Transverse colon (tissue), 4 donors: ENCODE measurements around the gene PRDX2. TPM values are rescaled to one million over a fixed set of nuclear protein-coding genes. Genes with fewer than 3 reads are reported as not detected.
"Not testable (repeated sequence)": the region's sequence is repeated elsewhere in the genome, so short reads cannot be mapped to it uniquely, and the experiment has no call there.

Experiments used
- DNase-seq: peaks from one replicate; pipeline ENCODE4 v3.0.0-alpha.2; 2019
- H3K27ac ChIP-seq, 4 donors: fragments of 200-600 bp; sonication (generic); 2 replicates each; pipeline ENCODE4 v1.5.1; 2016 to 2018; ENCODE audit warnings: inconsistent platforms in 4 of 4
- H3K27me3 ChIP-seq: fragments of 200-600 bp; sonication (generic); 2 replicates; pipeline ENCODE4 v1.5.1; 2017; ENCODE audit warnings: inconsistent platforms
- H3K36me3 ChIP-seq, 4 donors: fragments of 200-600 bp; sonication (generic); 2 replicates each; pipeline ENCODE4 v1.5.1; 2017 to 2019; ENCODE audit warnings: inconsistent platforms in 4 of 4
- H3K4me1 ChIP-seq, 4 donors: fragments of 200-600 bp; sonication (generic); 2 replicates each; pipeline ENCODE4 v1.5.1; 2017 to 2020; ENCODE audit warnings: inconsistent platforms in 4 of 4
- H3K4me3 ChIP-seq, 4 donors: fragments of 200-600 bp; sonication (generic); 1 replicate in 1 of 4; 2 replicates in 3 of 4; pipeline versions ENCODE4 v1.5.1 to v1.6.1; 2017 to 2019; ENCODE audit warnings: inconsistent platforms in 4 of 4
- H3K9me3 ChIP-seq, 2 donors: fragments of 200-600 bp; sonication (generic); 2 replicates each; pipeline ENCODE4 v1.5.1; 2017 to 2019; ENCODE audit warnings: inconsistent platforms in 2 of 2
- CTCF ChIP-seq, 5 experiments: fragments of 200-600 bp in 3 of 5; fragments of 450-650 bp in 2 of 5; sonication (generic) in 3 of 5; IDR thresholded peaks; 1 replicate in 2 of 5; 2 replicates in 3 of 5; pipeline ENCODE4 v1.5.1; 2016 to 2017; ENCODE audit warnings: antibody characterized with exemption in 5 of 5, inconsistent platforms in 3 of 5, mild to moderate bottlenecking in 2 of 5, moderate library complexity in 1 of 5
- EP300 ChIP-seq: sonication (generic); formaldehyde crosslinking; IDR thresholded peaks from one replicate; pipeline ENCODE4 v1.6.1; 2017; ENCODE audit warnings: antibody characterized with exemption, low read depth
- POLR2A ChIP-seq: fragments of 450-650 bp; IDR thresholded peaks from one replicate; pipeline ENCODE4 v1.6.1; 2016; ENCODE audit warnings: antibody characterized with exemption, mild to moderate bottlenecking, moderate library complexity
- POLR2AphosphoS5 ChIP-seq, 3 donors: sonication (generic); formaldehyde crosslinking; IDR thresholded peaks; one replicate each; pipeline ENCODE4 v1.6.1; 2016; ENCODE audit warnings: antibody characterized with exemption in 3 of 3
- WGBS, 2 donors: methylation state at CpG; one replicate each; pipeline ENCODE4 v1.1.5; 2018; ENCODE audit warnings: low coverage in 1 of 2; 5-methylcytosine and 5-hydroxymethylcytosine counted together
- in situ Hi-C, 4 donors: fragments of 200-750 bp; cut with MboI; loops; one replicate each; pipeline versions ENCODE4 v1.15.0 to v1.15.1; 2017; ENCODE audit warnings: low sequenced_read_pairs in 3 of 4, low pct_ligation_motif_present in 1 of 4, low pct_unique_long_range_greater_than_20kb in 1 of 4
- intact Hi-C: fragments of 100-400 bp; cut with DNase I; formaldehyde crosslinking; loops from one replicate; pipeline ENCODE4 v1.15.1; 2023; ENCODE audit warnings: low total_unique reads
- total RNA-seq, 4 donors: library from RNA; depleted of rRNA; stranded (reverse); fragments of >200 nt; gene quantifications; one replicate each; pipeline ENCODE4 v1.1.0, GENCODE V29; 2016

The PRDX2 gene
- 100 to 1,000 TPM; 172 to 357 (median 198) TPM for total RNA-seq

GRCh38 chr19:12801466-12802266 lies at the start of gene PRDX2, which contains the start of gene THSD8:
Gene PRDX2 (minus strand): TSS chr19:12801800. CDS start chr19:12801261, 539 bp downstream.
Gene THSD8 (plus strand): TSS chr19:12802069. CDS start chr19:12802072, 3 bp downstream.
- in situ Hi-C loops, result no loop called here
- intact Hi-C loops, result loop anchor here (5.0 kb wide), 1 partner anchor 34 kb away; no protein-coding TSS in a partner anchor
- Histone ChIP-seq H3K4me3 (peak within 1 kb of the TSS; percentile 36 to 84 (median 75)), H3K9me3 (no peaks in the 10 kb centered on the region), H3K36me3 (no peaks in the 10 kb centered on the region), H3K27me3 (no peaks in the 10 kb centered on the region), H3K27ac (peak within 1 kb of the TSS; percentile 80 to 88 (median 84)), H3K4me1 (peaks cover 9 to 26% (median 20%) of the 10 kb centered on the region in 4 donors)
- WGBS, 2 donors, result 0% methylated on average over 60 of the region's 78 CpGs; no CpG with 5 or more reads in 1 of the 2 donors
- DNase-seq, result peak; percentile 90
- TF ChIP-seq POLR2A (peak; percentile 98), POLR2AphosphoS5 (IDR thresholded peaks at IDR 0.05) (peak; percentile 97 to 99 (median 98)), EP300 (no peak), CTCF (IDR thresholded peaks at IDR 0.05) (peak in 2 of 5 experiments; percentile 16 to 34)

- TF ChIP-seq POLR2A, result no peak
- TF ChIP-seq POLR2AphosphoS5 (IDR thresholded peaks at IDR 0.05), result peak in 1 of 3 donors; percentile 30
- peak; percentile 94 to 100 (median 99) for TF ChIP-seq CTCF (IDR thresholded peaks at IDR 0.05)
- no peak for TF ChIP-seq EP300
- DNase-seq, result peak; percentile 88
- Histone ChIP-seq H3K4me3 (peak overlapping the region in 1 of 4 donors; percentile 28), H3K4me1 (peaks cover 0 to 10% (median 9%) of the 10 kb centered on the region in 4 donors), H3K36me3 (no peaks in the 10 kb centered on the region), H3K27ac (no peak overlapping the region), H3K27me3 (peaks cover 60% of the 10 kb centered on the region), H3K9me3 (no peaks in the 10 kb centered on the region)
- in situ Hi-C loops (loop anchor here (5.0 to 10.0 kb wide), 3 partner anchors 83 to 93 kb away; partner anchors contain the start of gene BEST2 (in 1 of the 4)), intact Hi-C loops (no loop called here)
- WGBS, 2 donors, result 15% methylated on average over 52 of the region's 69 CpGs; no CpG with 5 or more reads in 1 of the 2 donors
These were observed 45.8 kb upstream of the PRDX2 start for GRCh38 chr19:12847159-12848139.

- H3K9me3 ChIP-seq, H3K36me3 ChIP-seq, H3K27ac ChIP-seq, H3K4me3 ChIP-seq, intact Hi-C loops, DNase-seq: not testable (repeated sequence)
- 20 to 81% methylated on average over 1 to 7 of the region's 7 CpGs for WGBS, 2 donors
- Histone ChIP-seq H3K27me3 (peaks cover 68% of the 10 kb centered on the region), H3K4me1 (peaks cover 0 to 12% (median 9%) of the 10 kb centered on the region in 4 donors)
- in situ Hi-C loops, result loop anchor here (5.0 to 10.0 kb wide), 3 partner anchors 82 to 92 kb away; partner anchors contain the start of gene BEST2 (in 1 of the 4)
These were observed 45.0 kb upstream of the PRDX2 start for GRCh38 chr19:12846613-12847012.

DNA sequence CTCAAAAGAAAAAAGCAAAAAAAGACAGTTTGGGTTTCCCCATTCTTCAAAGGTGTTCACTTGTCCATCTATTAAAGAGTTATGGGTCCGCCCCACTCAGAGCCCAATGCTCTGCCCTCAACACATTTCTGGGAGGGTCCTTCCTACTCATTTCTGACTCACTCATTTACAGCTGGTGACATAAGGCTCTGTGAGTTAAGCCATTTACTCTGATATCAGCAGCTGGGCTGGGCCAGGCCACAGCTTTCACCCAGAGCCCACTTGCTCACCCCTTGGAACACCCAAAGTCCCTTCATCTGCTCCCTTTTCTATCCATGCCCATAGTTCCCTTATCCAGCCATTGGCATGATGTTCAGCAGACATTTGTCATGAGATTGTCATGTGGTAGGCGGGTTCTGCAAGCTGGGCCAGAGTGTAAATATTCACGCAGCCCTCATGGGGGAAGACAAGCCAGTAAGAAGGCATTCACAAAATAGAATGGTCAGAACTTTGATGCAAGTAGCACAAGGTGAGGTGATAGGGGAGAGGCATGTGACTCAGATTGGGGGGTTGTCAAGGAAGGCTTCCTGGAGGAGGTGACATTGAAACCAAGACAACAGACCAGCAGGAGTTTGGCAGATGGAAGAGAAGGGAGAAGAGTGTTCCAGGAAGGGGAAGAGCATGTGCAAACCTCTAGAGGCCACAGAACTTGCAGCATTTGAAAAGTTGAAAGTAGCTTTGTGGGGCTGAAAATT lies 42.6 kb upstream of the PRDX2 start:
- Histone ChIP-seq H3K27ac (no peak overlapping the region), H3K4me3 (no peak overlapping the region), H3K9me3 (no peaks in the 10 kb centered on the region), H3K36me3 (no peaks in the 10 kb centered on the region), H3K4me1 (peaks cover 0 to 21% (median 20%) of the 10 kb centered on the region in 4 donors), H3K27me3 (peaks cover 85% of the 10 kb centered on the region)
- intact Hi-C loops (loop anchor here (5.0 kb wide), 1 partner anchor 77 kb away; no protein-coding TSS in a partner anchor), in situ Hi-C loops (loop anchor here in 3 of 4 donors (10.0 kb wide), 2 partner anchors 79 to 89 kb away; partner anchors contain the start of gene BEST2 (in 1 of the 3))
- no peak for DNase-seq
- TF ChIP-seq POLR2A, result no peak
- WGBS, 2 donors, result 67 to 76% methylated on average over 1 to 3 of the region's 3 CpGs
